ENCODE measurements around the gene PPFIBP1. TPM values are rescaled to one million over a fixed set of nuclear protein-coding genes. Genes with fewer than 3 reads are reported as not detected.

The PPFIBP1 gene
- total and polyA plus RNA-seq, 2 of the 4 experiments (the other 2 are of a cell fraction), result 30.4 to 72.2 TPM

DNA sequence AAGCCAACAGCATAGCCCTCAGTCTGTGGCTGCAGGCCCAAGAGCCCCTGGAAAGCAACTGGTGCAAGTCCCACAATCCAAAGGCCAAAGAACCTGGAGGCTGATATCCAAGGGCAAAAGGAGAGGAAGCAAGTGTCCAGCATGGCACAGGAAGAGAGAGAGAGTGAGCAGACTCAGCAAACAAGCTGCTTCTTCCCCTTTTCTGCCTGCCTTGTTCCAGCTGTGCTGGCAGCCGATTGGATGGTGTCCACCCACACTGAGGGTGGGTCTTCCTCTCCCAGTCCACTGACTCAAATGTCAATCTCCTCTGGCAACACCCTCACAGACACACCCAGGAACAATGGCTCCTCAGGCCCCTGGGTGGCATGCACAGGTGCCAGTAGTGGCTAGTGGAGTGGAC lies 44.0 kb upstream of the PPFIBP1 start:
- no peaks in the 10 kb centered on the region for H3K27me3 ChIP-seq (ENCODE audit: control insufficient read depth, insufficient read depth, low read length)
- H3K14ac ChIP-seq (replicated peaks; ENCODE audit: low read depth, low read length), result no peak overlapping the region
- H2AFZ ChIP-seq (replicated peaks; ENCODE audit: low read length, poor library complexity), result no peak overlapping the region
- in situ Hi-C loops (cut with MboI; ENCODE audit: low sequenced_read_pairs) (no loop called here), dilution Hi-C loops (cut with HindIII; ENCODE audit: low sequenced_read_pairs, unreplicated experiment) (no loop called here), intact Hi-C loops (cut with micrococcal nuclease) (no loop called here)
- H3K4me2 ChIP-seq (ENCODE audit: low read depth, low read length), result no peak overlapping the region
- H3K4me3 ChIP-seq (ENCODE audit: insufficient read depth, low read depth, low read length), result no peak overlapping the region
- no peak overlapping the region for H4K8ac ChIP-seq (ENCODE audit: low read depth in 2 of 2, low read length in 2 of 2)
- CTCF ChIA-PET, result no interaction called here
- H4K91ac ChIP-seq (ENCODE audit: insufficient read depth, low read depth, low read length), result no peak overlapping the region
- H3K27ac ChIP-seq (ENCODE audit: insufficient read depth, low read length), result no peak overlapping the region
- no peak overlapping the region for H3K23ac ChIP-seq (ENCODE audit: low read depth, low read length)
- no peak overlapping the region for H2AK5ac ChIP-seq (ENCODE audit: low read depth, low read length)
- no peaks in the 10 kb centered on the region for H3K36me3 ChIP-seq (ENCODE audit: control insufficient read depth, insufficient read depth, low read length)
- no peak overlapping the region for H3K4ac ChIP-seq (ENCODE audit: low read depth, low read length)
- no peak overlapping the region for H4K5ac ChIP-seq (ENCODE audit: low read depth, low read length)
- no peak overlapping the region for H2BK120ac ChIP-seq (ENCODE audit: low read depth, low read length)
- no peak for DNase-seq
- BruUV-seq (replicated peaks), result no TSS peak
- no peaks in the 10 kb centered on the region for H3K79me1 ChIP-seq (ENCODE audit: low read depth in 1 of 2, low read length in 2 of 2)
- H2AK9ac ChIP-seq (replicated peaks; ENCODE audit: low read depth, low read length, poor library complexity), result no peak overlapping the region
- WGBS, 2 experiments (ENCODE audit: extremely low coverage in 2 of 2, insufficient read length in 1 of 2), result no CpG with 5 or more reads among the region's 1 CpG
- H3K56ac ChIP-seq (ENCODE audit: extremely low read depth, insufficient read depth, low read length), result no peak overlapping the region
- POLR2A ChIA-PET (ENCODE audit: unreplicated experiment), result no interaction called here
- H3K4me1 ChIP-seq (ENCODE audit: control insufficient read depth, insufficient read depth, low read length), result no peaks in the 10 kb centered on the region
- H4K20me1 ChIP-seq (ENCODE audit: insufficient read depth, low read length), result no peaks in the 10 kb centered on the region; the same call in 1 of the 2 replicates
- no peak overlapping the region for H3K9ac ChIP-seq (ENCODE audit: low read depth, low read length)
- no peak for ATAC-seq (ENCODE audit: low read depth)
- TF ChIP-seq NFE2L2 (IDR thresholded peaks at IDR 0.05; ENCODE audit: low read depth, low read length), result no peak
- no peak for TF ChIP-seq POLR2A (IDR thresholded peaks at IDR 0.05; ENCODE audit: low read depth, low read length)
- TF ChIP-seq BHLHE40 (IDR thresholded peaks at IDR 0.05; ENCODE audit: low read depth, low read length), result no peak
- TF ChIP-seq RFX5 (IDR thresholded peaks at IDR 0.05; ENCODE audit: low read depth, low read length), result no peak
- no peak for TF ChIP-seq FOS (IDR thresholded peaks at IDR 0.05; ENCODE audit: low read depth, low read length)
- no peak for TF ChIP-seq RAD21 (IDR thresholded peaks at IDR 0.05; ENCODE audit: low read length)
- TF ChIP-seq CHD1 (IDR thresholded peaks at IDR 0.05; ENCODE audit: low read depth, low read length), result no peak
- no peak overlapping the region for H2BK15ac ChIP-seq (ENCODE audit: low read depth, low read length)
- H2BK20ac ChIP-seq (ENCODE audit: low read depth, low read length), result no peak overlapping the region
- H3K9me1 ChIP-seq (ENCODE audit: insufficient read depth, low read length), result no peaks in the 10 kb centered on the region
- no peak overlapping the region for H3K18ac ChIP-seq (ENCODE audit: low read depth, low read length)
- H2BK5ac ChIP-seq (ENCODE audit: low read depth, low read length, poor library complexity, severe bottlenecking), result no peak overlapping the region
- H3K9me3 ChIP-seq (ENCODE audit: control insufficient read depth, insufficient read depth, low read length), result peaks cover 11% of the 10 kb centered on the region

Data from IMR-90 (cell line).